UCSD-AML1 (cell line): ENCODE measurements around the gene OSM.

ENCODE experiments used
- DNase-seq: peaks from one replicate; lab custom pipeline; 2025; ENCODE audit not compliant: unreplicated experiment; lab: John Stamatoyannopoulos, UW

The OSM gene

DNA sequence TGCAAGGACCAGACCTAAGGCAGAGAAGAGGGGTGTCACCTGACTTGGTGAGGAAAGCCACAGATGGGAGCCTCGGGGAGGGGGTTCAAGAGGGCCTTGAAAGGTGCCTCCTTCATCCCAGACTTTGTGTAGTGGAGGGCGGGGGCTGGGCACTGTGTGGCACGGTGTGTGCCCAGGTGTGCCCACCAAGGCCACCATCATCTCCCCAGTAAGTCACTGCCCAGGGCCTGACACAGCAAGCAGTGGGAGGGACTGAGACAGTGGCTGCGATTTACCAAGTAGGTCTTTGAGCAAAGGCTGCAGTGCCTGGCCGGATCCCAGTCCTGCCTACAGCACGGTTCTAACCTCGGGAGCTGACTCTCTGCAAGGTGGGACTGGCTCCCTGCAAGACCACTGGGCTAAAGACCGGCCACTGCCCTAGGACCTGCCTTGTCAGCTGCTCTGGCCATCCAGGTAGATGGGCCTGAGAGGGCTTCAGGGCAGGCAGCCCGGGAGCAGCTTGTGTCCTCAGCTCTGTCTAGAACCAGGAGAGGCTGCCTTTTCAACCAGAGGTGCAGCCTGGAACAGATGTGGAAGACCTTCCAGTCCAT, 1.4 kb downstream of the OSM start:
- no peak for DNase-seq

DNA sequence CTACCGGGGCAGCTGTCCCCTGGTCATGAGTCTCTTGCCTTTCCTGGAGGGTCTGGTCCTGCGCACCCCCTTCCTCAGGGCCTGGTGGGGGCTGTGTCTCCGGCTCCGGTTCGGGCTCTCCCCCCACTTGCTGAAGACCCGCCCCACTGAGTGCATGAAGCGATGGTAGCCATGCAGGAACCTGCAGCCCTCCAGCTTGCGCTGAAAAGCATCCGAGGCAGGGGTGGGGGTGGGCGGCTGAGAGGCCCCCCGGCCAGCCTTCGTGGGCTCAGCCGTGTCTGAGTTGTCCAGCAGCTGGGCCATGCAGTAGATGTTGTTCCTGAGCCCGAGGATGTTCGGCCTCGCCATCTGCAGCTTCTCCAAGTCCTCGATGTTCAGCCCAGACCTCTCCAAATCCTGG, 2.8 kb downstream of the OSM start:
- DNase-seq = no peak

DNA sequence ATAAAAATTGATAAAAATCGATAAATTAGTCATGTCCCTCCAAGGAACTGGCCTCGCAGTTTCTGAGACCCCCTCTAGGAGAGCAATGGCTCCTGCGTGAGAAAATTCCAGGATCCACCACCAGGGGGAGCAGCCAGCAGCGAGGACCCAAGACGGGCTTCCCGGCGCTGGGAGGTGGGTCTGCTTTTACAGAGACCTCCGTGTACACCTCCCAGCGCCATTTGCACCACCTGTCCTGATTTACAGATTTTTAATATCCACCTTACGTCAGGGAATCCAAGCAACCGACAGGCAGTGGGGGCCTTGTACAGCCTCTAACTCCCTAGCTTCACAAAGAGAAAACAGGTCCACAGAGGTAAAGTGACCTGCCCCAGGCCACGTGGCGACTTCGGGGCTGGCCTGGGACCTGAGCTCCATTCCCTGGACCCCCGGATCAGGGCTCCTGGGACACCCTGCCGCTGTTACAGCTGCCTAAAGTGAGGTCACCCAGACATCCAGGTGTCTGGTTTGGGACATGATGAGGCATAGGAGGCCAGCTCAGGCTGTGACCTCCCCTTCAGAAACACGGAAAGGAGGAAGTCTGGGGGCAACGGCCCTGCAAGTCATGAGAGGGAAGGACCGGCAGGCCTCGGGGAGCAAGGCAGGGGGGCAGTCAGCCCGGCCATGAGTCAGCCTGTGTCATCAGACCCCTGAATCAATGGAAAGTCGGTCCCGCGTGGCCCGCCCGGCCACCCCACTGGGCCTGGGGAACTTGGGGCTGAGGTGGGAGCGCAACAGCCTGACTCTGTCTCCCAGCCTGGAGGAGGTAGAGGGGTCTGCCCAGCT, 3.5 kb downstream of the OSM start:
- peak; percentile 74 for DNase-seq

GRCh38 chr22:30262112-30262511, 4.5 kb downstream of the OSM start:
- no peak for DNase-seq

GRCh38 chr22:30261134-30261533, 5.5 kb downstream of the OSM start:
- DNase-seq = no peak

DNA sequence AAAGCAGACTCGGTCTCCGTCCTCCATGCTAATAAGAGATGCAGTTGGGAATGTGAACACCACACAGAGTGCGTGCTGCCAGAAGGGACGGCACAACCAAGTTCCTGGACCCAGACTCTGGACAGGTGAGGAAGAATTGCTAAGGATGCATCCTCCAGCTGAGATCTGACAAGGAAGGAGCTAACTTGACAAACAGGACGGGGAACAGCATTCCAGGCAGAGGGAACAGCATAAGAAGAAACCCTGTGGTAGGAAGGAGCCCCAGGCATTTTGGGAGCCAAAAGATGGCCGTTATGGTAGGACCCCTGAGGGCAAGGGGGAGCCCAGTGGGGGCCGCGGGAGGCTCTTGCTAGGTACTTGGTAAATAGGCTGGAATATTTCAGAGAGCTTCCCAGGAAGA, 6.0 kb downstream of the OSM start:
- DNase-seq = no peak

DNA sequence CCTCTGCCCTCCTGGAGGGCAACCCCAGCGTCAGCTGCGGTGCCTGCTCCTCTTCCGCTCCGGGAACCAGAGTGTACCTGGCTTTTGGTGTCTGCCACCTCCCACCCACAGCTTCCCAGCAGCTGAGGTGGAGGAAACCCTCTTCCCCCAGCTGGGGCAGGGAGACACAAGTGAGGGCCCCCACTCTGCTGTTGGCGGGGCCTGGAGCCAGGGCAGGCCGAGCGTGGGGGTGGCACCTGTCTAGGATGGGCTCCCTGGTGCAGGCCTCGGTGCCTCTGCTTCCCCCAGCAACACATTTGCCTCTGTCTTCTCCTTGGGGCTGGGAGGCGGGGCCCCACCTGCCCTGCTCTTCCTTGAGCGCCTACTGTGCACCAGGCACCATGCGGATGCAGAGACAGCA, 6.4 kb downstream of the OSM start:
- no peak for DNase-seq

DNA sequence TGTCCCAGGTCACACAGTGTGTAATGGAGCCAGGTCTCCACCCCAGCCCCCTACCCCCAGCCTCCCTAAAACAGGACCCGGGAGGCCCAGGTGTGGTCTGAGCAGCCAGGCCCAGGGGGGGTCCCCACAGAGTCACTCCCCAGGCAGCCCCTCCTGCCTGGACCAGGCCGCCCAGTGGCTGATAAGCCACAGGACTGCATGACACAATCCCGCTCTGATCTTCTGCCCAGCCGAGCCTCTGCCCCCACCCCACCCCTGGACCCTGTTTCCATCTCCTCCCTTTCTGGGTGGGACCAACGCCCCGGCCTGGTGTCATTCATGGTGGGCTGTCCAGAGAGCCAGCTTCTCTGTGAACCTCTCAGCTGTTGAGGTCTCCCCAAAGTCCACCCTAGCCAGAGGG, 12.3 kb downstream of the OSM start:
- no peak for DNase-seq

DNA sequence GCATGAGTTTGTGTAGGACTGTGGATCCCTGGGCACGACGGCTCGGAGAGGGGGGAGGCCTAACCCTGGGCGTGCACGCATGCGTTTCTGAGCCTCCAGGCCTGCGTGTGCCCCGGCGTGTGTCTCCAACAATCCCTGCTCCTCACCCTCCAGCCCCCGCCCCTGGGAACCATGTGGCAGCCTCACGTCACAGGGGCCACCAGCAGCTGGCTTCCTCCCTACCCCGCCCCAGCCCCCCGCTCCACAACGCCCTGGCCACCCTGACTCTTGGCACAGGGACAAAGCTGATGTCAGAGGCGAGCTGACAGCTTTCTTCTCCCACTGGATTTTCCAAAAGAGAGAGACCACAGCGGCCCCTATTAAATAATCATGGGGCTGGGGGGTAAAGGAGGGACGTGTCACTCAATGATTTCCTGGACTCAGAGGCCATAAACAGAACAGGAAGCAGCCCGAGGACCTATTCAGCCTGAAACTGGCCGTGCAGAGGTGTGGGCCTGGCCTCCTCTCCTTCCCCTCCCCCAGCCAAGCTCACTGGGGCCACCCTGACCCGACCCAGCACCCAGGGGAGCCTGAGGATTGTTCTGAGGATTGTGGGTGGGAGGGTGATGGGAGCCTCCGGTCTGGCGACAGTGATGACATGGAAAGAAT, 13.3 kb downstream of the OSM start:
- DNase-seq = peak; percentile 57

DNA sequence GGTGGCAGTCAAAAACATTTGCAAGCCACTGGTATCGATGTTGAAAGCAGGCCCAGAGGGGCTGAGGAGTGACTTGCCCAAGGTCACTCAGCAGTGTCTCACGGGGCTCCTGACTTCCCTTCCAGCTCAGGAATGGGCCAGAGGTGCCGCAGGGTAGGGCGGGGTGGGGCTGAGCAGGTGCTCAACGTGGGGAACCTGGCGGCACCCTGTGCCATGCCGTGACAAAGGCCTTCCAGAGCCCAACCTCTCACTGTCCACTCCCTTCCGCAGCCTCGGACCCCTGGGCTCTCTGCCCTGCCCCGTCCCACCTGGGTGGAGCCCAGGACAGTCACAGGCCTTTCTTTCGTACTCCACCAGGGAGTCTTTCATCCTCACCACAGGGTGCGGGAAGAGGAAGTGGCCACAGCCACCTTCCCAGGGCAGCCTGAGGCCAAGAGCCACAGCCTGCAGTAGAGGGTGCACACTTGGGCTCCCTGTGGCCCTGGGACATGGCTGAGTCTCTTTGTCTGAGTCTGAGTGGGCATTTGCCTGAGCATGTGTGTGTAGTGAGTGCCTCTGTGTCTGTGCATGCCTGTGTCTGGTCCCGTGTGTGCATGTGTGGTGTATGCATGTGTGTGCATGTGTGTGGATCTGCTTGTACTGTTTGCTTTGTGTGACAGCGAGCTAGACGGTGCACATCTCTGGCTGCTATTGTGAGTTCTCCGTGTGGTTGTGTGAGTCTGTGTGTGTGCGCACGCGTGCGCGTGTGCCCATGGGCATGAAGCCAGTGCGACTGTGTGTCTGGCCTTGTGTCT, 14.0 kb downstream of the OSM start:
- peak; percentile 49 for DNase-seq

GRCh38 chr22:30251711-30252110, 14.9 kb downstream of the OSM start:
- DNase-seq = no peak

DNA sequence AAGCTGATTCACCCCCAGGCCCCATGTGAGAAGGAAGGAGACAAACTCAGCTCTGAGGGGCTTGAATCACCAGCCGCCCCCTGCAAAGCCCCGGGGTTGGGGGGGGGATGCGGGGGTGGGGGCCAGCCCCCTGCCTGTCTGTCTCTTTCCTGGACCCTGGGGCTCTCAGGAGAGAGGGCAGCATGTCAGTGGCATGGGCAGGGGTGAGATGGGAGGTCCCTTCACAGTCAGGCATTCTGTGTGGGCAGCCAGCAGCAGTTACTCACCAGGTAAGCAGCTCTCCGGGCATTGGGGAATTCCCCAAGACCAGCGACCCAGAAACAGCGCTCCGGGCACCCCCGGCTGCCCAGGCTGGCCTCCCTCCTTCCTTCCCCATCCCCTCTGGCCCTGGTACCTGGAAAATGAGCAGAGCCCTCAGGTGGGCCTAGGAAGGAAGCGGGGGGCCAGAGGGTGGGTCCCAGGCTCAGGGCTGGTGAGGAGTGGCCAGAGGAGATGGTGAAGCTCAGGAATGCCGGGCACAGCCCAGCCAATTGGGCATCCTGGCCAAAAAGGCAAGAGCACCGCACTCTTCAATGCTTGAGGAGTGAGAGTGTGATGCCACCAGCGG, 15.9 kb downstream of the OSM start:
- DNase-seq = no peak

DNA sequence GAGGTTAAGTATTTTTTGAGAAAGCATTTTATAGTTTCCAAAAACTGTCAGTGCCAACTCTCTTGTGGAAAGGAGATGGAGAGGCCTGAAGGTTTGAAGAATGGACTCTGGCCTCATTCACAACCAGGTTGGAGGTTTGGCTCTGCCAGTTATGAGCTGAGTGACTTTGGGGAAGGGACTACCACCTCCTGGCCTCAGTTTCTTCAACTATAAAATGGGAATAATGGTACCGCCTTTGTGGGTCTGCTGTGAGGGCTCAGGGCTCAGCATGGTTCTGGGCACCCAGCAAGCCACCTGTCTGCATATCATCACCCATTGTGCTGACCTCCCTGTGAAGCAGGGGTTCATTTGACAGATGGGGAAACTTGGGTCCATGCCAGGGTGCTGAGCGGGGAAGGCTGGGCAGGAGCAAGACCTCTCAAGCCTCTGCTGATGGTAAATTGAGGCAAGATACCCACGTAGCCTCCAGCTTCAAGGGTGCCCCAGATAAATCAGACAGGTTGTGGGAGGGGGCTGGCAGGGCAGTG, 16.5 kb downstream of the OSM start:
- no peak for DNase-seq

DNA sequence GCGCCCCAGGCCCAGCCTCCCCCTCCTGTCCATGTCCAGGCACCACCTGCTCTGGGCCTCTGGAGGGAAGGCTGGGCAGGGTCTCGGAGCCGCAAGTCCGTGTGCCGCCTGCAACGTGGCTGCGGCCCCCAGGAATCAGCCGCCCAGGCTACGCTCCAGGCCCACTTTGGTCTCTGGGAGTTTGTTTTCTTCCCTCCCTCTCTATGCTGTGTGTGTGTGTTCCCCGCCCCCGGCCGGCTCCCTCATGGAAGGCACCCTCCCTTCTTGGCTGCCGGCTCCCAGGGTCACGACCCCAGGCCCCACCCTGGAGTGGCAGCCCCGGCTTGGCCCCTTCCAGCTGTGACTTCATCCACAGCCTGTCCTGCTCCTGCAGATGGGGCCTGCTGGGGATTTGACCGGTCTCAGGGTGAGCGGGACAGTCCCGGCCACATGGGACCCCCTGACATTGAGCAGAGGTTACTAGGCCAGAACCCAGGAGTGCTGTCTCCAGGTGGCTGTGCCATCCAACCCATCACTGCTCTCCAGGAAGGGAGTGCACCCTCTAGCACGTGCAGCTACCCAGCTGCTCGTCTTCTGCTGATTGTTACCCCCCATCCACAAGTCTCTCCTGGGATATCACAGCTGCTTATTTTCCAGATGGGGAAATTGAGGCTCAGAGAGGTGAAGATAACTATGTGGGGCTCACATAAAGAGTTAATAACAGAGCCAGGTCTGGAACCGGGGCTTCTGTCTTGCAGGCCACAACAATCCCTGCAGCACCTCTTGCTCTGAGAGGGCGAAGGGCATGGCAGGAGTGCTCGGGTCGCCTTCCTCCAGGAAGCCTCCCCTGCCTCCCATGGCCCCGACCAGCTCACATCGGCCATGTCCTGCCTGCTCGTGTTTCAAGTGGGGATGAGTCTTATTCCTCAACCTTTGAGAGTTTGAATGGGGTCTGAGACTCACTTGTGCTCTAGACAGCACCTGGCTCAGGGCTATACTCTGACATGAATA, 17.3 kb downstream of the OSM start:
- DNase-seq = no peak

DNA sequence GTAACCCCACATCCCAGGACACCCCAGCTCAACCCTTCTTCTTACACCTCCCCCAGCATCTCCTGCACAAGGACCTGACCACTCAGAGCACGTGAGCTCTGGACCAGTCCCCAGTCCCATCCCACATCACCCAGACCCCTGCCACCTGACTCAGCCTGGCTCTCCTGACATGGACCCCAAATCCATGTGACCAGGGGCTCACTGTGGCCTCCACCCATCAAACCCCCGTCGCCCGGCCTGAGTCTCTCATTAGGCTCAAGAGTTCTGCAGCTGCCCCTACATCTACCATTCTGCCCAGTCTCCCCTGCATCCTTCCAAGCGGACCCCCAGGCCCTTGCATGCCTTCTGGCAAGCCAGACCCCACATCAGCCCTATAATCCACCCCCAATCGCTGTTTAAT, 18.2 kb downstream of the OSM start:
- DNase-seq = no peak

DNA sequence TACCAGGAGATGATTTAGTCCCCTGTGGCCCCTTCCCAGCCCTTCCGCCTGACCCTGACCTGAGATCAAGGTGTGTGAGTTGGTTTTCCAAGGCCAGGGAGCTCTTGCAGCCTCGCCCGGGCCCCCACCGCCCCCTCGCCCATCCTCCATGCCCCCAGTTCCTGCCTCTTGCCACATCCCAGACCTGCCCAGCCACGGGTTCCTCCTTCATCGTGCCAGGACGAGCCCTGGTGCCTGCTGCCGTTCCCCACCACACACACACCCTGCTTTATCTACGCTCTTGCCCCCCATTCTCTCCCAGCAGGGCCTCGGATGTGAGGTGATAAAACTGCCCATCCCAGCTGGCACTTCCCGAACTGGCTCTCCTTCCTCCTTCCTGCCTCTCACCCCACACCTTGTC, 18.7 kb downstream of the OSM start:
- no peak for DNase-seq

GRCh38 chr22:30247561-30247960, 19.1 kb downstream of the OSM start:
- no peak for DNase-seq

DNA sequence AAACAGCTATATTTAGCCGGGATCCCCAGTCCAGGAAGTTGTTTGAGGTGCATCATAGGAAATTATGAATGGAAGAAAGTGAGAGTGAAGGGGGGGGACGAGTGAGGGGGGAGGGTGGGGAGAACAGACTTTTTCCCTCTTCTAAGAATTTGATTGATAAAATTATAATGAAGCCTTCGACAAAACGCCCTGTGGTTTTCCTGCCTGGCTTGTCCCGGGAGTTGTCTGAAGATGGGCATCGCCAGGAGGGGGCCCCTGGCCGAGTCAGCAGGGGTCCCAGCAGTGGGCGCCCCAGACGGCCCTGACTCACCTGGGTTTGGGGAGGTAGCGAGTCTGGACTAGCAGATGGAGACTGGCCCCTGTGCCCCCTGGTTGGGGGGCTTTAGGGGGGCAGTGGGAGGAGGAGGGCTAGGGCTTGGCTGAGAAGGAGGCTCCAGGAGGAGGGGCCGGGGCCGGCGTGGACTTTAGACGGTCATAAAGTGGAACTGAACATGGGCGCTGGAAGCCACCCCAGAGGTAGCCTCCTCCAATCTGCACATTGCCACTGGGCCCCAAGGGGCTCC, 19.8 kb downstream of the OSM start:
- no peak for DNase-seq
